Measurements from ENCODE around the gene ELOVL7.
"Not testable (repeated sequence)": the region's sequence is repeated elsewhere in the genome, so short reads cannot be mapped to it uniquely, and the experiment has no call there.

ELOVL7 gene

GRCh38 chr5:60802986-60803385, 41.1 kb downstream of the ELOVL7 start:
- H3K4me3 ChIP-seq (ENCODE audit: low read depth, low read length), result no peak overlapping the region
- TF ChIP-seq, protein P1, sequence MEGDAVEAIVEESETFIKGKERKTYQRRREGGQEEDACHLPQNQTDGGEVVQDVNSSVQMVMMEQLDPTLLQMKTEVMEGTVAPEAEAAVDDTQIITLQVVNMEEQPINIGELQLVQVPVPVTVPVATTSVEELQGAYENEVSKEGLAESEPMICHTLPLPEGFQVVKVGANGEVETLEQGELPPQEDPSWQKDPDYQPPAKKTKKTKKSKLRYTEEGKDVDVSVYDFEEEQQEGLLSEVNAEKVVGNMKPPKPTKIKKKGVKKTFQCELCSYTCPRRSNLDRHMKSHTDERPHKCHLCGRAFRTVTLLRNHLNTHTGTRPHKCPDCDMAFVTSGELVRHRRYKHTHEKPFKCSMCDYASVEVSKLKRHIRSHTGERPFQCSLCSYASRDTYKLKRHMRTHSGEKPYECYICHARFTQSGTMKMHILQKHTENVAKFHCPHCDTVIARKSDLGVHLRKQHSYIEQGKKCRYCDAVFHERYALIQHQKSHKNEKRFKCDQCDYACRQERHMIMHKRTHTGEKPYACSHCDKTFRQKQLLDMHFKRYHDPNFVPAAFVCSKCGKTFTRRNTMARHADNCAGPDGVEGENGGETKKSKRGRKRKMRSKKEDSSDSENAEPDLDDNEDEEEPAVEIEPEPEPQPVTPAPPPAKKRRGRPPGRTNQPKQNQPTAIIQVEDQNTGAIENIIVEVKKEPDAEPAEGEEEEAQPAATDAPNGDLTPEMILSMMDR (IDR thresholded peaks at IDR 0.05; ENCODE audit: insufficient read depth, low read depth, low read length, missing control alignments), result no peak
- no peak for DNase-seq (ENCODE audit: low read depth)

GRCh38 chr5:60802226-60802625, 41.8 kb downstream of the ELOVL7 start:
- H3K4me3 ChIP-seq (ENCODE audit: low read depth, low read length), result no peak overlapping the region
- DNase-seq (ENCODE audit: low read depth), result no peak
- TF ChIP-seq, protein P1 (IDR thresholded peaks at IDR 0.05; ENCODE audit: insufficient read depth, low read depth, low read length, missing control alignments), result no peak

- no peak overlapping the region for H3K4me3 ChIP-seq (ENCODE audit: low read depth, low read length)
- no peak for DNase-seq (ENCODE audit: low read depth)
- TF ChIP-seq, protein P1 (IDR thresholded peaks at IDR 0.05; ENCODE audit: insufficient read depth, low read depth, low read length, missing control alignments), result no peak
These were observed 46.5 kb downstream of the ELOVL7 start for GRCh38 chr5:60797482-60798153.

DNA sequence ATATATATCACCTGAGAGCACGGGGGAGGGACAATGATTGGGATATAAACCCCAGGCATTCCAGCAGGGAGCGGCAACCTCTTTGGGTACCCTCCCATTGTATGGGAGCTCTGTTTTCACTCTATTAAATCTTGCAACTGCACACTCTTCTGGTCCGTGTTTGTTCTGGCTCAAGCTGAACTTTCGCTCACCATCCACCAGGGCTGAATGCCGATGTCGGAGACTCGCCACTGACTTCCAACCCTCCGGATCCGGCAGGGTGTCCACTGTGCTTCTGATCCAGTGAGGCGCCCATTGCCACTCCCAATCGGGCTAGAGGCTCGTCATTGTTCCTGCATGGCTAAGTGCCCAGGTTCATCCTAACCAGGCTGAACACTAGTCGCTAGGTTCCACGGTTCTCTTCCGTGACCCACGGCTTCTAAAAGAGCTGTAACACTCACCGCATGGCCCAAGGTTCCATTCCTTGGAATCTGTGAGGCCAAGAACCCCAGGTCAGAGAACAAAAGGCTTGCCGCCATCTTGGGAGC, 48.6 kb downstream of the ELOVL7 start:
- not testable (repeated sequence) for H3K4me3 ChIP-seq (ENCODE audit: low read depth, low read length); DNase-seq (ENCODE audit: low read depth)

GRCh38 chr5:60794691-60795090, 49.4 kb downstream of the ELOVL7 start:
- DNase-seq (ENCODE audit: low read depth), result no peak
- no peak overlapping the region for H3K4me3 ChIP-seq (ENCODE audit: low read depth, low read length)
- TF ChIP-seq, protein P1 (IDR thresholded peaks at IDR 0.05; ENCODE audit: insufficient read depth, low read depth, low read length, missing control alignments), result no peak

DNA sequence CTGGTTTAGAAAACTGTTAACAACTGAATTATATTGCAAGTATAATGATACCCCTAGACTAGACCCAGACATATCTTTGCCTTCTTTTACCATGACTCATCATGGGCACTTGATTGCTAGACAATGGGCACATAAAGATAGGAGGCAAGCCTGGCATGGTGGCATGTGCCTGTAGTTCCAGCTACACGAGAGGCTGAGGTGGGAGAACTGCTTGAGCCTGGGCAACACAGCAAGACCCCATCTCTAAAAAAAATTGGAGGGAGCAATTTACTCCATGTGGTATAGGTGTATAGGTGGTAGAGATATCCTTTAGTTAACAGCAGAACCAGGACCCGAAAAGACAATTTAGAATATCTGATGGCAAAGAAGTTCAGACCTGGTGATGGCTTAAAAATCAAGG, 51.6 kb downstream of the ELOVL7 start:
- TF ChIP-seq, protein P1 (IDR thresholded peaks at IDR 0.05; ENCODE audit: insufficient read depth, low read depth, low read length, missing control alignments), result no peak

GRCh38 chr5:60789551-60789950, 54.5 kb downstream of the ELOVL7 start:
- TF ChIP-seq, protein P1 (IDR thresholded peaks at IDR 0.05; ENCODE audit: insufficient read depth, low read depth, low read length, missing control alignments), result no peak
- DNase-seq (ENCODE audit: low read depth), result no peak
- no peak overlapping the region for H3K4me3 ChIP-seq (ENCODE audit: low read depth, low read length)

More for the DNA sequence above, 51.6 kb downstream of the ELOVL7 start:
- no peak overlapping the region for H3K4me3 ChIP-seq (ENCODE audit: low read depth, low read length)
- no peak for DNase-seq (ENCODE audit: low read depth)
